SK-N-MC (cell line): ENCODE data around the gene IMMT.

Experiments
- EZH2 ChIP-seq: fragments of 200-600 bp; sonication (generic); IDR thresholded peaks from one replicate; pipeline ENCODE4 v1.6.1; 2017; ENCODE audit warnings: antibody characterized with exemption
- POLR2AphosphoS5 ChIP-seq: IDR thresholded peaks from 2 replicates; pipeline ENCODE4 v1.6.1; 2012; ENCODE audit warnings: mild to moderate bottlenecking, low read depth, low read length, borderline replicate concordance

GRCh38 chr2:86213056-86213455 lies 17.8 kb upstream of the IMMT start:
- no peak for TF ChIP-seq POLR2AphosphoS5
- TF ChIP-seq EZH2 = no peak
